ENCODE results near the gene ARHGEF7.

ARHGEF7 gene

GRCh38 chr13:111339366-111340143, 224.4 kb downstream of the ARHGEF7 start:
- H3K4me3 ChIP-seq (ENCODE audit: low read depth, low read length), result no peak overlapping the region

GRCh38 chr13:111341886-111342285, 226.8 kb downstream of the ARHGEF7 start:
- H3K4me3 ChIP-seq (ENCODE audit: low read depth, low read length), result no peak overlapping the region

- H3K4me3 ChIP-seq (ENCODE audit: low read depth, low read length), result no peak overlapping the region
These were observed 227.6 kb downstream of the ARHGEF7 start for GRCh38 chr13:111342721-111343120.

GRCh38 chr13:111343186-111343805, 228.2 kb downstream of the ARHGEF7 start:
- no peak overlapping the region for H3K4me3 ChIP-seq (ENCODE audit: low read depth, low read length)

- H3K4me3 ChIP-seq (ENCODE audit: low read depth, low read length), result no peak overlapping the region
These were observed 229.5 kb downstream of the ARHGEF7 start for GRCh38 chr13:111344471-111345191.

GRCh38 chr13:111345682-111346081, 230.6 kb downstream of the ARHGEF7 start:
- H3K4me3 ChIP-seq (ENCODE audit: low read depth, low read length), result no peak overlapping the region

- H3K4me3 ChIP-seq (ENCODE audit: low read depth, low read length), result no peak overlapping the region
These were observed 231.1 kb downstream of the ARHGEF7 start for GRCh38 chr13:111346101-111346680.

GRCh38 chr13:111347438-111347837, 232.3 kb downstream of the ARHGEF7 start:
- no peak overlapping the region for H3K4me3 ChIP-seq (ENCODE audit: low read depth, low read length)

- no peak overlapping the region for H3K4me3 ChIP-seq (ENCODE audit: low read depth, low read length)
These were observed 238.4 kb downstream of the ARHGEF7 start for GRCh38 chr13:111353508-111353907.

GRCh38 chr13:111354789-111355188, 239.7 kb downstream of the ARHGEF7 start:
- H3K4me3 ChIP-seq (ENCODE audit: low read depth, low read length), result no peak overlapping the region
